ENCODE data around the gene IQSEC3. TPM values are rescaled to one million over a fixed set of nuclear protein-coding genes. Genes with fewer than 3 reads are reported as not detected.
"Not testable (repeated sequence)": the region's sequence is repeated elsewhere in the genome, so short reads cannot be mapped to it uniquely, and the experiment has no call there.

IQSEC3 gene
- 10 to 100 TPM in 1 of 4 donors, under 1 TPM in 3; 0.65 to 10.5 (median 0.76) TPM for total RNA-seq

GRCh38 chr12:66428-66781, at the start of gene IQSEC3:
Gene IQSEC3, plus strand, starts transcription at chr12:66767. Its CDS starts 116 bp downstream, at chr12:66883.
- not testable (repeated sequence) for TF ChIP-seq CTCF (IDR thresholded peaks at IDR 0.05; ENCODE audit: low read depth)

- TF ChIP-seq CTCF (IDR thresholded peaks at IDR 0.05; ENCODE audit: low read depth), result no peak
These were observed 45.8 kb upstream of the IQSEC3 start for GRCh38 chr12:20757-21156.

GRCh38 chr12:21301-22189, 45.0 kb upstream of the IQSEC3 start:
- TF ChIP-seq CTCF (IDR thresholded peaks at IDR 0.05; ENCODE audit: low read depth), result no peak

GRCh38 chr12:22190-22529, 44.4 kb upstream of the IQSEC3 start:
- no peak for TF ChIP-seq CTCF (IDR thresholded peaks at IDR 0.05; ENCODE audit: low read depth)

- no peak for TF ChIP-seq CTCF (IDR thresholded peaks at IDR 0.05; ENCODE audit: low read depth)
These were observed 43.9 kb upstream of the IQSEC3 start for GRCh38 chr12:22530-23201.

GRCh38 chr12:53735-54730, 12.5 kb upstream of the IQSEC3 start:
- TF ChIP-seq CTCF (IDR thresholded peaks at IDR 0.05; ENCODE audit: low read depth), result no peak

All from subcutaneous adipose tissue (tissue), 4 donors.